Activated CD4-positive, alpha-beta memory T cell treated with anti-CD3 and anti-CD28 coated beads for 36 hours (primary cell): Measurements from ENCODE around the gene SYCN. TPM values are rescaled to one million over a fixed set of nuclear protein-coding genes. Genes with fewer than 3 reads are reported as not detected.

ENCODE experiments used
- CTCF ChIA-PET: fragments of 350-600 bp; sonication (Branson Sonifier 250); formaldehyde crosslinking; loops from one replicate; lab custom pipeline; 2021; ENCODE audit warnings: antibody characterized with exemption, inconsistent platforms; lab: Charles Lee
- POLR2A ChIA-PET: fragments of 350-600 bp; sonication (Branson Sonifier 250); formaldehyde crosslinking; loops from one replicate; lab custom pipeline; 2021; ENCODE audit warnings: antibody characterized with exemption; lab: Charles Lee
- DNase-seq: peaks from one replicate; pipeline ENCODE4 v3.0.0-alpha.2; 2020
- H3K27ac Mint-ChIP-seq: one replicate; pipeline ENCODE4 v1.8.0; 2021; ENCODE audit warnings: mixed read lengths
- H3K27me3 Mint-ChIP-seq: one replicate; pipeline ENCODE4 v1.8.0; 2021; ENCODE audit warnings: mixed read lengths
- H3K36me3 Mint-ChIP-seq: one replicate; pipeline ENCODE4 v1.8.0; 2021; ENCODE audit warnings: mixed read lengths
- H3K4me1 Mint-ChIP-seq: one replicate; pipeline ENCODE4 v1.8.0; 2021; ENCODE audit warnings: low read depth, mixed read lengths
- H3K4me3 Mint-ChIP-seq: one replicate; pipeline ENCODE4 v1.8.0; 2021; ENCODE audit warnings: mild to moderate bottlenecking, mixed read lengths
- H3K9me3 Mint-ChIP-seq: one replicate; pipeline ENCODE4 v1.8.0; 2021; ENCODE audit warnings: mixed read lengths
- intact Hi-C: fragments of 100-400 bp; cut with micrococcal nuclease; formaldehyde crosslinking; loops from one replicate; pipeline ENCODE4 v1.15.1; 2023
- total RNA-seq, 2 experiments: library from RNA; stranded (reverse); gene quantifications; one replicate each; pipeline ENCODE4 v1.2.3, GENCODE V29; 2021

Gene SYCN
- total RNA-seq, 2 experiments from 2014 or later: not detected

- no peaks in the 10 kb centered on the region for H3K27me3 Mint-ChIP-seq
- ChIA-PET CTCF (no interaction called here), POLR2A (no interaction called here)
- DNase-seq: no peak
- H3K36me3 Mint-ChIP-seq: no peaks in the 10 kb centered on the region
- H3K9me3 Mint-ChIP-seq: no peaks in the 10 kb centered on the region
- H3K4me1 Mint-ChIP-seq: peaks cover 2% of the 10 kb centered on the region
- H3K27ac Mint-ChIP-seq: no peak overlapping the region
- intact Hi-C loops: no loop called here
- no peak overlapping the region for H3K4me3 Mint-ChIP-seq
These were observed 48.9 kb downstream of the SYCN start for GRCh38 chr19:39155114-39155700.

GRCh38 chr19:39154629-39155100, 49.4 kb downstream of the SYCN start:
- intact Hi-C loops: no loop called here
- H3K36me3 Mint-ChIP-seq: no peaks in the 10 kb centered on the region
- CTCF ChIA-PET: no interaction called here
- H3K4me1 Mint-ChIP-seq: peaks cover 2% of the 10 kb centered on the region
- H3K27ac Mint-ChIP-seq: no peak overlapping the region
- POLR2A ChIA-PET: no interaction called here
- no peaks in the 10 kb centered on the region for H3K9me3 Mint-ChIP-seq
- H3K27me3 Mint-ChIP-seq: no peaks in the 10 kb centered on the region
- no peak for DNase-seq
- H3K4me3 Mint-ChIP-seq: no peak overlapping the region

- Mint-ChIP-seq H3K36me3 (peaks cover under 1% of the 10 kb centered on the region), H3K9me3 (no peaks in the 10 kb centered on the region), H3K27ac (no peak overlapping the region), H3K4me3 (no peak overlapping the region), H3K4me1 (peaks cover 2% of the 10 kb centered on the region), H3K27me3 (no peaks in the 10 kb centered on the region)
- ChIA-PET CTCF (no interaction called here), POLR2A (no interaction called here)
- DNase-seq: no peak
- intact Hi-C loops: no loop called here
These were observed 49.9 kb downstream of the SYCN start for GRCh38 chr19:39154100-39154628.

Other genes starting within 250 kb of the SYCN start
- gene FBXO17, start 228.5 kb downstream of the SYCN start, total RNA-seq: not detected
- gene FBXO27, start 171.7 kb downstream of the SYCN start, total RNA-seq: 1 to 10 TPM; 2.2 to 2.4 TPM
- under 1 TPM; 0.15 to 0.31 TPM for gene ACP7, start 119.9 kb downstream of the SYCN start, total RNA-seq
- gene PAK4, start 78.5 kb downstream of the SYCN start, total RNA-seq: 10 to 100 TPM; 16.3 to 17.8 TPM
- gene NCCRP1, start 7.3 kb downstream of the SYCN start, total RNA-seq: not detected
- gene IFNL3, start 40.7 kb upstream of the SYCN start, total RNA-seq: under 1 TPM in 1 of 2 experiments, not detected in 1; 0.34 TPM
- gene IFNL4, start 44.6 kb upstream of the SYCN start, total RNA-seq: not detected
- gene IFNL2, start 64.1 kb upstream of the SYCN start, total RNA-seq: not detected
- 1 to 10 TPM; 1.2 to 1.6 TPM for gene IFNL1, start 92.1 kb upstream of the SYCN start, total RNA-seq
- 1 to 10 TPM; 6.4 to 6.5 TPM for gene LRFN1, start 116.6 kb upstream of the SYCN start, total RNA-seq
- 100 to 1,000 TPM; 393 to 415 TPM for gene GMFG, start 131.8 kb upstream of the SYCN start, total RNA-seq
- 10 to 100 TPM; 49.4 to 51.3 TPM for gene SAMD4B, start 138.2 kb upstream of the SYCN start, total RNA-seq
- 10 to 100 TPM; 41.6 to 43.8 TPM for gene PAF1, start 186.8 kb upstream of the SYCN start, total RNA-seq
- gene MED29, start 187.1 kb upstream of the SYCN start, total RNA-seq: 10 to 100 TPM; 22.2 to 26.9 TPM
- 100 to 1,000 TPM; 104 to 118 TPM for gene ZFP36, start 202.6 kb upstream of the SYCN start, total RNA-seq
- gene PLEKHG2, start 208.4 kb upstream of the SYCN start, total RNA-seq: 10 to 100 TPM; 74.9 to 80.6 TPM
- 1,000 to 10,000 TPM; 3,682 to 3,746 TPM for gene RPS16, start 231.7 kb upstream of the SYCN start, total RNA-seq
- gene SUPT5H, start 241.3 kb upstream of the SYCN start, total RNA-seq: 100 to 1,000 TPM; 180 to 183 TPM